ENCODE measurements around the gene ARHGEF33.

ARHGEF33 gene

DNA sequence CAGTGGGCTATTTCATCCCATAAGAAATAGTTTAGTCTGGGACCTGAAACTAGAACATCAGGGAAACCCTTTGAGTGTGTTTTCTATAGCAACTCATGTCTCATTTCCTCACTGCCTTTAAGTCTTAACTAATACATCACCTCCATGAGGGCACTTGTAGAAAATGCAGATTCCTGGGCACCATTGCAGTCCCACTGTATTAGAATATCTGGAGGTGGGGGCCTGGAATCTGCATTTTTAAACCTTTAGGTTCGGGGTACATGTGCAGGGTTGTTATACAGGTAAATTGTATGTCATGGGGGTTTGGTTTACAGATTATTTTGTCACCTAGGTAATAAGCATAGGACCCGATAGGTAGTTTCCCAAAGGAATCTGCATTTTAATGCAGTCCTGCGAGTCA is 87.4 kb downstream of the ARHGEF33 start:
- Histone ChIP-seq H3F3A (ENCODE audit: insufficient read depth) (no peaks in the 10 kb centered on the region), H3K27me3 (ENCODE audit: low read length) (no peaks in the 10 kb centered on the region), H2AFZ (ENCODE audit: low read depth, low read length, severe bottlenecking) (no peak overlapping the region), H3K9ac (ENCODE audit: low read length) (no peak overlapping the region), H3K9me3 (ENCODE audit: insufficient read depth, low read length) (no peaks in the 10 kb centered on the region), H3K4me2 (ENCODE audit: low read depth, low read length, poor library complexity, severe bottlenecking) (no peak overlapping the region), H3K4me3 (ENCODE audit: insufficient read depth, low read length, poor library complexity, severe bottlenecking) (no peak overlapping the region), H3K9me2 (replicated peaks; ENCODE audit: insufficient read depth, low read length) (no peaks in the 10 kb centered on the region), H4K20me1 (ENCODE audit: low read depth, low read length) (no peaks in the 10 kb centered on the region), H3K27ac (ENCODE audit: low read depth, low read length) (no peak overlapping the region), H3K79me2 (ENCODE audit: insufficient read depth, low read length) (no peaks in the 10 kb centered on the region), H3K36me3 (ENCODE audit: low read length) (no peaks in the 10 kb centered on the region)
- TF ChIP-seq CTCF (IDR thresholded peaks at IDR 0.05; ENCODE audit: insufficient read depth, low read length, poor library complexity, severe bottlenecking), result no peak
- TF ChIP-seq EZH2phosphoT487 (conservative IDR thresholded peaks at IDR 0.05; ENCODE audit: low read length), result no peak

- Histone ChIP-seq H3K36me3 (ENCODE audit: low read length) (no peaks in the 10 kb centered on the region), H3K9me3 (ENCODE audit: insufficient read depth, low read length) (no peaks in the 10 kb centered on the region), H3K9ac (ENCODE audit: low read length) (no peak overlapping the region), H3K4me2 (ENCODE audit: low read depth, low read length, poor library complexity, severe bottlenecking) (no peak overlapping the region), H3F3A (ENCODE audit: insufficient read depth) (no peaks in the 10 kb centered on the region), H4K20me1 (ENCODE audit: low read depth, low read length) (no peaks in the 10 kb centered on the region), H2AFZ (ENCODE audit: low read depth, low read length, severe bottlenecking) (no peak overlapping the region), H3K9me2 (replicated peaks; ENCODE audit: insufficient read depth, low read length) (no peaks in the 10 kb centered on the region), H3K27ac (ENCODE audit: low read depth, low read length) (no peak overlapping the region), H3K79me2 (ENCODE audit: insufficient read depth, low read length) (no peaks in the 10 kb centered on the region), H3K27me3 (ENCODE audit: low read length) (no peaks in the 10 kb centered on the region), H3K4me3 (ENCODE audit: insufficient read depth, low read length, poor library complexity, severe bottlenecking) (no peak overlapping the region)
- TF ChIP-seq EZH2phosphoT487 (conservative IDR thresholded peaks at IDR 0.05; ENCODE audit: low read length) (no peak), CTCF (IDR thresholded peaks at IDR 0.05; ENCODE audit: insufficient read depth, low read length, poor library complexity, severe bottlenecking) (no peak)
Measured at GRCh38 chr2:38978296-38978903, 88.7 kb downstream of the ARHGEF33 start.

GRCh38 chr2:38978908-38979307 is 89.2 kb downstream of the ARHGEF33 start:
- no peaks in the 10 kb centered on the region for H3K9me2 ChIP-seq (replicated peaks; ENCODE audit: insufficient read depth, low read length)
- no peak for TF ChIP-seq CTCF (IDR thresholded peaks at IDR 0.05; ENCODE audit: insufficient read depth, low read length, poor library complexity, severe bottlenecking)
- no peak for TF ChIP-seq EZH2phosphoT487 (conservative IDR thresholded peaks at IDR 0.05; ENCODE audit: low read length)
- H3K9me3 ChIP-seq (ENCODE audit: insufficient read depth, low read length), result no peaks in the 10 kb centered on the region
- H3K9ac ChIP-seq (ENCODE audit: low read length), result no peak overlapping the region
- no peaks in the 10 kb centered on the region for H3K36me3 ChIP-seq (ENCODE audit: low read length)
- no peaks in the 10 kb centered on the region for H4K20me1 ChIP-seq (ENCODE audit: low read depth, low read length)
- no peaks in the 10 kb centered on the region for H3K27me3 ChIP-seq (ENCODE audit: low read length)
- H3F3A ChIP-seq (ENCODE audit: insufficient read depth), result no peaks in the 10 kb centered on the region
- H3K79me2 ChIP-seq (ENCODE audit: insufficient read depth, low read length), result no peaks in the 10 kb centered on the region
- H3K4me2 ChIP-seq (ENCODE audit: low read depth, low read length, poor library complexity, severe bottlenecking), result no peak overlapping the region
- H3K27ac ChIP-seq (ENCODE audit: low read depth, low read length), result no peak overlapping the region
- no peak overlapping the region for H3K4me3 ChIP-seq (ENCODE audit: insufficient read depth, low read length, poor library complexity, severe bottlenecking)
- H2AFZ ChIP-seq (ENCODE audit: low read depth, low read length, severe bottlenecking), result no peak overlapping the region
